ENCODE results near the gene CCNY.
A peak's percentile ranks its signal among the peaks of the same experiment; 100 is the strongest.
"Not testable (repeated sequence)": the region's sequence is repeated elsewhere in the genome, so short reads cannot be mapped to it uniquely, and the experiment has no call there.

CCNY gene

GRCh38 chr10:35388682-35389081 is 52.4 kb downstream of the CCNY start:
- no peak for DNase-seq

GRCh38 chr10:35390161-35390840 is 54.0 kb downstream of the CCNY start:
- DNase-seq: no peak

- DNase-seq: no peak
Measured at GRCh38 chr10:35390843-35391152, 54.5 kb downstream of the CCNY start.

GRCh38 chr10:35391153-35391953 is 55.0 kb downstream of the CCNY start:
- DNase-seq: no peak

GRCh38 chr10:35391954-35392262 is 55.6 kb downstream of the CCNY start:
- DNase-seq: no peak

- no peak for DNase-seq
Measured at GRCh38 chr10:35392482-35393228, 56.3 kb downstream of the CCNY start.

- no peak for DNase-seq
Measured at GRCh38 chr10:35394411-35394851, 58.1 kb downstream of the CCNY start.

- no peak for DNase-seq
Measured at GRCh38 chr10:35394934-35395333, 58.6 kb downstream of the CCNY start.

- DNase-seq: no peak
Measured at GRCh38 chr10:35396560-35397434, 60.5 kb downstream of the CCNY start.

- DNase-seq: no peak
Measured at GRCh38 chr10:35397953-35398352, 61.6 kb downstream of the CCNY start.

- no peak for DNase-seq
Measured at GRCh38 chr10:35398355-35398754, 62.0 kb downstream of the CCNY start.

- no peak for DNase-seq
Measured at GRCh38 chr10:35398908-35399307, 62.6 kb downstream of the CCNY start.

- no peak for DNase-seq
Measured at GRCh38 chr10:35399414-35400009, 63.2 kb downstream of the CCNY start.

- no peak for DNase-seq
Measured at GRCh38 chr10:35400595-35401268, 64.4 kb downstream of the CCNY start.

GRCh38 chr10:35403491-35403890 is 67.2 kb downstream of the CCNY start:
- DNase-seq: not testable (repeated sequence)

GRCh38 chr10:35404077-35404476 is 67.8 kb downstream of the CCNY start:
- DNase-seq: not testable (repeated sequence)

- DNase-seq: not testable (repeated sequence)
Measured at GRCh38 chr10:35406003-35406630, 69.8 kb downstream of the CCNY start.

- not testable (repeated sequence) for DNase-seq
Measured at GRCh38 chr10:35407696-35408095, 71.4 kb downstream of the CCNY start.

- peak; percentile 35 for DNase-seq
Measured at GRCh38 chr10:35409094-35409582, 72.8 kb downstream of the CCNY start.

GRCh38 chr10:35409808-35410207 is 73.5 kb downstream of the CCNY start:
- DNase-seq: no peak
